Endothelial cell of umbilical vein (primary cell): ENCODE data around the gene PHACTR2. TPM values are rescaled to one million over a fixed set of nuclear protein-coding genes. Genes with fewer than 3 reads are reported as not detected.

Experiments
- BruUV-seq: library from RNA; stranded (reverse); fragments of 400-500 nt; replicated peaks from 2 replicates; lab custom pipeline; 2021; lab: Mats Ljungman, UMichigan
- CTCF ChIA-PET: fragments of 300-600, 350-600 bp; sonication (Branson Sonifier 250); formaldehyde crosslinking; loops from one replicate; lab custom pipeline; 2021; ENCODE audit warnings: antibody characterized with exemption, inconsistent platforms; lab: Charles Lee
- POLR2A ChIA-PET: fragments of 300-600, 350-600 bp; sonication (Branson Sonifier 250); formaldehyde crosslinking; loops from one replicate; lab custom pipeline; 2021; ENCODE audit warnings: antibody characterized with exemption, inconsistent platforms; lab: Charles Lee
- DNase-seq: peaks from one replicate; pipeline ENCODE4 v3.0.0-alpha.2; 2011; ENCODE audit warnings: low read depth, low spot score
- FAIRE-seq: peaks from 2 replicates; lab custom pipeline; 2011; peaks lifted over from hg19 to GRCh38; lab: Jason Lieb, UNC
- H2AFZ ChIP-seq: 2 replicates; pipeline ENCODE4 v1.6.0; 2012; ENCODE audit warnings: low read depth, low read length, control low read depth, inconsistent platforms
- H3K27ac ChIP-seq: 2 replicates; pipeline ENCODE4 v1.5.1; 2011; ENCODE audit warnings: low read depth, mild to moderate bottlenecking, control low read depth, low read length, moderate library complexity; ENCODE audit not compliant: insufficient read depth
- H3K27me3 ChIP-seq, 2 experiments: 2 replicates each; pipeline versions ENCODE4 v1.6.0 to v1.6.1; 2011; ENCODE audit warnings: low read length in 2 of 2, mixed read lengths in 1 of 2; ENCODE audit not compliant: control insufficient read depth in 2 of 2, insufficient read depth in 2 of 2
- H3K36me3 ChIP-seq, 2 experiments: 2 replicates in 1 of 2; 3 replicates in 1 of 2; pipeline ENCODE4 v1.5.1; 2011; ENCODE audit warnings: low read length in 2 of 2, mild to moderate bottlenecking in 1 of 2, moderate library complexity in 1 of 2; ENCODE audit not compliant: control insufficient read depth in 2 of 2, insufficient read depth in 2 of 2; ENCODE audit errors: extremely low read depth in 1 of 2
- H3K4me1 ChIP-seq: 3 replicates; pipeline ENCODE4 v1.5.1; 2011; ENCODE audit warnings: mild to moderate bottlenecking, low read length; ENCODE audit not compliant: control insufficient read depth, insufficient read depth; ENCODE audit errors: extremely low read depth
- H3K4me2 ChIP-seq: 2 replicates; pipeline ENCODE4 v1.6.1; 2011; ENCODE audit warnings: low read length, control low read depth, mixed read lengths; ENCODE audit not compliant: insufficient read depth
- H3K4me3 ChIP-seq, 3 experiments: fragments of 200-600 bp in 1 of 3; sonication (generic), shearing (Covaris generic) in 1 of 3; replicated peaks in 1 of 3; 2 replicates each; pipeline ENCODE4 v1.5.1; 2011 to 2016; ENCODE audit warnings: control low read depth in 3 of 3, low read length in 3 of 3, mild to moderate bottlenecking in 2 of 3, inconsistent platforms in 1 of 3, low read depth in 1 of 3, moderate library complexity in 1 of 3; ENCODE audit not compliant: insufficient read depth in 1 of 3
- H3K79me2 ChIP-seq: 2 replicates; pipeline ENCODE4 v1.6.0; 2012; ENCODE audit warnings: low read length, inconsistent platforms; ENCODE audit not compliant: control insufficient read depth, insufficient read depth
- H3K9ac ChIP-seq: replicated peaks from 2 replicates; pipeline ENCODE3; 2011; ENCODE audit warnings: low read length, control low read depth; ENCODE audit not compliant: insufficient read depth; ENCODE audit errors: extremely low read depth
- H3K9me1 ChIP-seq: replicated peaks from 3 replicates; pipeline ENCODE4 v1.6.0; 2011; ENCODE audit warnings: mild to moderate bottlenecking, low read length; ENCODE audit not compliant: control insufficient read depth, insufficient read depth; ENCODE audit errors: extremely low read depth
- H3K9me3 ChIP-seq: replicated peaks from 2 replicates; pipeline ENCODE4 v1.5.1; 2012; ENCODE audit warnings: low read length, inconsistent platforms; ENCODE audit not compliant: control insufficient read depth, insufficient read depth
- H4K20me1 ChIP-seq: replicated peaks from 2 replicates; pipeline ENCODE3; 2011; ENCODE audit warnings: mild to moderate bottlenecking, low read length; ENCODE audit not compliant: control insufficient read depth, insufficient read depth; ENCODE audit errors: extremely low read depth
- EZH2 ChIP-seq: IDR thresholded peaks from 2 replicates; pipeline ENCODE4 v1.6.1; 2012; ENCODE audit warnings: borderline replicate concordance, low read depth, mild to moderate bottlenecking, moderate library complexity, low read length, inconsistent platforms; ENCODE audit not compliant: severe bottlenecking
- FOS ChIP-seq: IDR thresholded peaks from 2 replicates; pipeline ENCODE4 v1.6.1; 2011; ENCODE audit warnings: mild to moderate bottlenecking, low read length, moderate library complexity, borderline replicate concordance; ENCODE audit not compliant: insufficient read depth
- GATA2 ChIP-seq: IDR thresholded peaks from 2 replicates; pipeline ENCODE4 v1.7.0; 2011; ENCODE audit warnings: low read depth, mild to moderate bottlenecking, moderate library complexity, mixed read lengths, low read length; ENCODE audit not compliant: insufficient read length, insufficient read depth
- JUN ChIP-seq: IDR thresholded peaks from 2 replicates; pipeline ENCODE4 v1.6.1; 2011; ENCODE audit warnings: borderline replicate concordance, low read depth; ENCODE audit not compliant: insufficient read length, insufficient read depth
- MYC ChIP-seq: IDR thresholded peaks from one replicate; pipeline ENCODE4 v1.6.1; 2011; ENCODE audit warnings: mild to moderate bottlenecking, low read depth, low read length
- POLR2A ChIP-seq: IDR thresholded peaks from 2 replicates; pipeline ENCODE4 v1.6.1; 2012; ENCODE audit warnings: low read depth, mild to moderate bottlenecking, control low read depth, low read length
- POLR2AphosphoS5 ChIP-seq: IDR thresholded peaks from 2 replicates; pipeline ENCODE4 v1.6.1; 2012; ENCODE audit warnings: low read depth, mild to moderate bottlenecking, control low read depth, low read length, moderate library complexity; ENCODE audit not compliant: insufficient read depth
- dilution Hi-C: fragments of 300-500 bp; cut with MboI; formaldehyde crosslinking; loops from one replicate; pipeline ENCODE4 v1.15.0; 2019; ENCODE audit warnings: low sequenced_read_pairs; ENCODE audit not compliant: extremely low pct_ligation_motif_present
- intact Hi-C: fragments of 100-400 bp; cut with micrococcal nuclease; formaldehyde crosslinking; loops from one replicate; pipeline ENCODE4 v1.10.0; 2022
- polyA plus RNA-seq, 4 experiments: library from polyadenylated mRNA; depleted of rRNA in 3 of 4; stranded (reverse) in 3 of 4; unstranded in 1 of 4; fragments of >200 nt; gene quantifications; 2 replicates each; pipeline versions ENCODE4 v1.2.1 to v1.2.3, GENCODE V29; 2011 to 2012; ENCODE audit warnings: missing spikeins in 1 of 4
- total RNA-seq: library from RNA; stranded (reverse); gene quantifications from 2 replicates; pipeline ENCODE4 v1.2.3, GENCODE V29; 2021
- TF ChIP-seq, protein P1 (sequence below), 2 donors: IDR thresholded peaks; 1 replicate in 1 of 2; 2 replicates in 1 of 2; pipeline ENCODE4 v1.5.1; 2011; ENCODE audit warnings: low read length in 2 of 2, mild to moderate bottlenecking in 2 of 2, moderate library complexity in 2 of 2, control low read depth in 1 of 2, inconsistent platforms in 1 of 2, low read depth in 1 of 2; ENCODE audit not compliant: insufficient read depth in 1 of 2; ENCODE audit errors: extremely low read depth in 1 of 2

The PHACTR2 gene
- total and polyA plus RNA-seq, 2 donors (not counting 3 experiments of a cell fraction or from before 2014, with no cell fraction given): 16.3 to 178 TPM

DNA sequence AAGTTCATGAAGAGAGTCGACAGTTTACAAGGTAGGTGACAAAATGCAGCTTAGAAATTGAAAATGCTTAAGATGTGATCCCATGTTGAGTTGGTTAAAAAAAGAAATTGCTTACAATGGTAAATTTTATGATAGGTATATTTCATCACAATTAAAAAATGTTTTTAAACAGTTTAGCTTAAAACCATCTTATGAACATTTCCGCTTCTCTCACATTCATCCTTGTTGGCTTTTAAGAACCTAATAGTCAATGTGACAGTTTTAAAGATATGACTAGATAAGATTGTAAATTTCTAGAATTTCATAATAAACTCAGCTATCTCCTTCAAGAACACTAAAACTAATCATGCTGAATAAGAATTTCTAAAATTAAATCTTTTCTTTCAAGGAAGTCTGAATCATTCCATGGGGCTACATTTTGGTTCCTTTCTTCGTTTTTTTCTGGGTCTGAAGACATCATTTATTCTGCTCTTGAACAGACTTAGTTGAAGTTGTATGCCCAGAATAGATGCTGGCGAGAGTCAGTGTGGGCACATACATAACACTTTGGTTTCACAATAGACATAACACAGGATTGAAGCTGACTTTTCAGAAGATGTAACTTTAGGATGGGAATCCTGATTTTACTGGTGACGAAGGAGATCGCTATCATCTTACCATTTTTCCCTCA lies 129.5 kb downstream of the PHACTR2 start:
- Histone ChIP-seq H3K9ac (no peak overlapping the region), H3K27ac (no peak overlapping the region), H3K36me3 (no peaks in the 10 kb centered on the region), H3K4me3 (no peak overlapping the region), H3K4me2 (no peak overlapping the region), H3K27me3 (no peaks in the 10 kb centered on the region), H3K4me1 (peaks cover 44% of the 10 kb centered on the region), H3K9me1 (no peaks in the 10 kb centered on the region), H4K20me1 (no peaks in the 10 kb centered on the region), H3K79me2 (no peaks in the 10 kb centered on the region), H3K9me3 (no peaks in the 10 kb centered on the region), H2AFZ (no peak overlapping the region)
- intact Hi-C loops (no loop called here), dilution Hi-C loops (no loop called here)
- no TSS peak for BruUV-seq
- DNase-seq (no peak), FAIRE-seq (no peak)
- ChIA-PET POLR2A (no interaction called here), CTCF (interaction anchor here (0.9 to 1.1 kb wide), 3 partner anchors 15 to 27 kb away, joined by 3 to 4 read pairs (median 3); no protein-coding TSS in a partner anchor)
- TF ChIP-seq MYC: no peak
- TF ChIP-seq, protein P1, sequence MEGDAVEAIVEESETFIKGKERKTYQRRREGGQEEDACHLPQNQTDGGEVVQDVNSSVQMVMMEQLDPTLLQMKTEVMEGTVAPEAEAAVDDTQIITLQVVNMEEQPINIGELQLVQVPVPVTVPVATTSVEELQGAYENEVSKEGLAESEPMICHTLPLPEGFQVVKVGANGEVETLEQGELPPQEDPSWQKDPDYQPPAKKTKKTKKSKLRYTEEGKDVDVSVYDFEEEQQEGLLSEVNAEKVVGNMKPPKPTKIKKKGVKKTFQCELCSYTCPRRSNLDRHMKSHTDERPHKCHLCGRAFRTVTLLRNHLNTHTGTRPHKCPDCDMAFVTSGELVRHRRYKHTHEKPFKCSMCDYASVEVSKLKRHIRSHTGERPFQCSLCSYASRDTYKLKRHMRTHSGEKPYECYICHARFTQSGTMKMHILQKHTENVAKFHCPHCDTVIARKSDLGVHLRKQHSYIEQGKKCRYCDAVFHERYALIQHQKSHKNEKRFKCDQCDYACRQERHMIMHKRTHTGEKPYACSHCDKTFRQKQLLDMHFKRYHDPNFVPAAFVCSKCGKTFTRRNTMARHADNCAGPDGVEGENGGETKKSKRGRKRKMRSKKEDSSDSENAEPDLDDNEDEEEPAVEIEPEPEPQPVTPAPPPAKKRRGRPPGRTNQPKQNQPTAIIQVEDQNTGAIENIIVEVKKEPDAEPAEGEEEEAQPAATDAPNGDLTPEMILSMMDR (IDR thresholded peaks at IDR 0.05; ENCODE audit: extremely low read depth in 1 of 2, insufficient read depth in 1 of 2, low read depth in 1 of 2, low read length in 2 of 2): no peak
- TF ChIP-seq FOS: no peak
- TF ChIP-seq POLR2AphosphoS5: no peak

DNA sequence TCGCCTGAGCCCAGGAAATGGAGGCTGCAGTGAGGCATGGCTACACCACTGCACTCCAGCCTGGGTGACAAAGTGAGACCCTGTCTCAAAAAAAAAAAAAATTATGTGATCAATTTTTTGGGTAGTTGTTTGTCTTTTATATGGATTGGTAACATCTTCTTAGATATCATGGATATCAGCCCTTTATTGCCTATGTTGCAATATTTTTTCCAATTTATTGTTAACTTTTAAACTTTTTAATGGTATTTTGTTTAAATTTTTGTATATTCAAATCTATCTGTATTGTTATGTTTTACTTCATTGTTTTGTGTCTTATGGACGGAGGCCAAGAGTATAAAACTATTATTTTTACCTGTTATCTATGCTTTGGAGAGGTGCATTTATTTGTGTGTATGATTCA lies 133.0 kb downstream of the PHACTR2 start:
- Histone ChIP-seq H3K27ac (no peak overlapping the region), H3K9ac (no peak overlapping the region), H3K4me1 (peaks cover 9% of the 10 kb centered on the region), H3K9me3 (no peaks in the 10 kb centered on the region), H3K27me3 (no peaks in the 10 kb centered on the region), H4K20me1 (no peaks in the 10 kb centered on the region), H3K79me2 (no peaks in the 10 kb centered on the region), H3K9me1 (no peaks in the 10 kb centered on the region), H3K4me3 (no peak overlapping the region), H3K36me3 (peaks cover 0 to 2% of the 10 kb centered on the region in 2 experiments), H2AFZ (no peak overlapping the region), H3K4me2 (no peak overlapping the region)
- dilution Hi-C loops (no loop called here), intact Hi-C loops (no loop called here)
- DNase-seq (no peak), FAIRE-seq (no peak)
- ChIA-PET CTCF (no interaction called here), POLR2A (no interaction called here)
- no TSS peak for BruUV-seq
- TF ChIP-seq JUN: no peak
- TF ChIP-seq, protein P1 (IDR thresholded peaks at IDR 0.05; ENCODE audit: extremely low read depth in 1 of 2, insufficient read depth in 1 of 2, low read depth in 1 of 2, low read length in 2 of 2): no peak
- TF ChIP-seq MYC: no peak
- TF ChIP-seq POLR2A: no peak
- TF ChIP-seq EZH2: no peak
- no peak for TF ChIP-seq FOS
- TF ChIP-seq POLR2AphosphoS5: no peak
- no peak for TF ChIP-seq GATA2
